SU-DHL-6 (cell line): Measurements from ENCODE around the gene NHLRC4.

Experiments
- H2AFZ ChIP-seq: fragments of 200-600 bp; sonication (generic); 2 replicates; pipeline ENCODE4 v1.6.1; 2014; ENCODE audit warnings: low read depth, mild to moderate bottlenecking, moderate library complexity, mixed read lengths, antibody characterized with exemption, low read length; ENCODE audit not compliant: severe bottlenecking
- H3F3A ChIP-seq: fragments of 200-600 bp; shearing (Covaris generic); 2 replicates; pipeline ENCODE4 v1.6.0; 2016; ENCODE audit warnings: antibody characterized with exemption, mild to moderate bottlenecking; ENCODE audit not compliant: insufficient read depth
- H3K27ac ChIP-seq: fragments of 200-600 bp; sonication (generic); 2 replicates; pipeline ENCODE4 v1.5.1; 2016; ENCODE audit warnings: low read depth, mild to moderate bottlenecking, low read length, moderate library complexity, mixed read lengths
- H3K27me3 ChIP-seq: fragments of 200-600 bp; sonication (generic), shearing (Covaris generic); 2 replicates; pipeline ENCODE4 v1.6.0; 2014; ENCODE audit warnings: mild to moderate bottlenecking, low read length
- H3K36me3 ChIP-seq: fragments of 200-600 bp; sonication (generic); 2 replicates; pipeline ENCODE4 v1.6.1; 2014; ENCODE audit warnings: mild to moderate bottlenecking, low read length, mixed read lengths
- H3K4me2 ChIP-seq: fragments of 300-600, 200-600 bp; shearing (Covaris generic), sonication (generic); 2 replicates; pipeline ENCODE4 v1.6.0; 2014; ENCODE audit warnings: low read length, low read depth, mild to moderate bottlenecking; ENCODE audit not compliant: poor library complexity, severe bottlenecking
- H3K4me3 ChIP-seq: fragments of 200-600 bp; sonication (generic); 2 replicates; pipeline ENCODE4 v1.5.1; 2014; ENCODE audit warnings: antibody characterized with exemption, low read length, mild to moderate bottlenecking, mixed read lengths; ENCODE audit not compliant: insufficient read depth, poor library complexity, severe bottlenecking
- H3K79me2 ChIP-seq: fragments of 200-600 bp; sonication (generic); 2 replicates; pipeline ENCODE4 v1.6.1; 2014; ENCODE audit warnings: mild to moderate bottlenecking, low read length, moderate library complexity; ENCODE audit not compliant: insufficient read depth
- H3K9ac ChIP-seq: fragments of 200-600 bp; sonication (generic); 2 replicates; pipeline ENCODE4 v1.7.0; 2014; ENCODE audit warnings: mild to moderate bottlenecking, low read length
- H3K9me2 ChIP-seq: fragments of 200-600 bp; sonication (generic); replicated peaks from 2 replicates; pipeline ENCODE4 v1.6.1; 2014; ENCODE audit warnings: low read length; ENCODE audit not compliant: insufficient read depth
- H3K9me3 ChIP-seq: fragments of 200-600 bp; sonication (generic); 2 replicates; pipeline ENCODE4 v1.6.1; 2014; ENCODE audit warnings: low read length, mixed read lengths; ENCODE audit not compliant: insufficient read depth
- H4K20me1 ChIP-seq: fragments of 200-600 bp; sonication (generic); 2 replicates; pipeline ENCODE4 v1.6.1; 2014; ENCODE audit warnings: low read depth, mild to moderate bottlenecking, antibody characterized with exemption, low read length, moderate library complexity, mixed read lengths
- EZH2phosphoT487 ChIP-seq: fragments of 200-600 bp; sonication (generic), shearing (Covaris generic); conservative IDR thresholded peaks from 2 replicates; pipeline ENCODE4 v1.6.1; 2018; ENCODE audit warnings: mild to moderate bottlenecking, antibody characterized with exemption, low read length, moderate library complexity, mixed read lengths
- TF ChIP-seq, protein P1 (sequence below): fragments of 200-600 bp; sonication (generic); IDR thresholded peaks from one replicate; pipeline ENCODE4 v1.5.1; 2017; ENCODE audit warnings: antibody characterized with exemption, mild to moderate bottlenecking, low read length, moderate library complexity; ENCODE audit not compliant: insufficient read depth, poor library complexity, severe bottlenecking

NHLRC4 gene

DNA sequence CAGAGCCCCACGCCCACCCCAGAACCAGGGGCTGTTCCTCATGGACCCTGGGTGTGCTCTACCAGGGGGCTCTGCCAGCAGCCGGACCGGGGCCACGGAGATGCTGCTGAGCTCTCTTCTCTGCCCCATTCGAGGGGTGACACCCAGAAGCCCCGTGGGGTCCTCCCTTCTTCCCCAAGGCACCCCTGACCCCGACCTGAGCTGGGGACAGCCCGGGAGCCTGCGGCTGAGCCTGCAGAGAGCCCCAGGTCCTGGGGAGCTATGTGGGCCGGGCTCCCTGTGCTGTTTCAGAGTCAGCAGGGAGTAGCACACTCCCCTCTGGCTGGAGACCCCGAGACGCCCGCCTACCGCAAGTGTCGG lies 7.8 kb upstream of the NHLRC4 start:
- H3K4me2 ChIP-seq = no peak overlapping the region
- no peaks in the 10 kb centered on the region for H4K20me1 ChIP-seq
- H3K27ac ChIP-seq = no peak overlapping the region

DNA sequence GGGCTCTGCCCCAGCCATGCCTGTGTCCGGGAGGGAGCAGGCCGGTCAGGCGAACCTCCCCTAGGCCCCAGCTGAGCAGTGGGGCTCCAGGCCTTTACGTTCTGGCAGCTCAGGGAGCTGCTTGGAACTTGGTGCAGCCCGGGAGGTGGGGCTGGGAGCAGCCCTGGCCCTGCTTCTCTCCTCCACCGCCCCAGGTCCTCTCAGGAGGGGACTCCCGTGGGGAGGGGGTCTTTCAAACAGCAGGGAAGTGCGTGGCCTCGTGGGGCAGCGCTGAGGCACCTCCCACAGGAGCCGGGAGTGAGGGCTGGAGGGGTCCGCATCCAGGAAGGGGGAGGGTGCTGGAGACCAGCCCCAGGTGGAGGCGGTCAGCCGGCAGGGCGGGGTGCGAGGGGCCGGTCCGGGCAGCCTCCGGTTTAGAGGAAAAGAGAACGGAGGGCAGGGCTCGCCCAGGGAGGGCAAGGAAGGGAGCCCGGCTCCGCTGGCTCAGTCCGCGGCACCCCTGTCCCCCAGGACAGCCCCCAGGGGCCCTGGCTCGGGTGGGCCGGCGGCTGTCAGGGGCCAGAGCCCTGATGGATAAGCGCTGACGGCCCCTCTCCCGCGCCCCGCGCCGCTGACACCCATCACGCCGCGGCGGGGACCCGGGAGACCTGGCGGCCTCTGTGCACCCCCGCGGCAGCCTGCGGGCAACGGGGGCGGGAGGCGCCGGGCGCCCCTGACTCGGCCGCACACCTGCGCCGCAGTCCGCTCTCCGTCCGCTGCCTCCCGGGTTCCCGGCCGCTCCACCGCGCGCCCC lies 7.2 kb upstream of the NHLRC4 start:
- Histone ChIP-seq H3K27ac (no peak overlapping the region), H3K79me2 (no peaks in the 10 kb centered on the region), H3K4me2 (no peak overlapping the region), H3K27me3 (no peaks in the 10 kb centered on the region), H3K36me3 (no peaks in the 10 kb centered on the region), H3F3A (no peaks in the 10 kb centered on the region), H3K4me3 (no peak overlapping the region), H3K9me3 (no peaks in the 10 kb centered on the region), H3K9me2 (no peaks in the 10 kb centered on the region), H4K20me1 (no peaks in the 10 kb centered on the region), H2AFZ (no peak overlapping the region), H3K9ac (no peak overlapping the region)
- TF ChIP-seq EZH2phosphoT487 = no peak
- TF ChIP-seq, protein P1, sequence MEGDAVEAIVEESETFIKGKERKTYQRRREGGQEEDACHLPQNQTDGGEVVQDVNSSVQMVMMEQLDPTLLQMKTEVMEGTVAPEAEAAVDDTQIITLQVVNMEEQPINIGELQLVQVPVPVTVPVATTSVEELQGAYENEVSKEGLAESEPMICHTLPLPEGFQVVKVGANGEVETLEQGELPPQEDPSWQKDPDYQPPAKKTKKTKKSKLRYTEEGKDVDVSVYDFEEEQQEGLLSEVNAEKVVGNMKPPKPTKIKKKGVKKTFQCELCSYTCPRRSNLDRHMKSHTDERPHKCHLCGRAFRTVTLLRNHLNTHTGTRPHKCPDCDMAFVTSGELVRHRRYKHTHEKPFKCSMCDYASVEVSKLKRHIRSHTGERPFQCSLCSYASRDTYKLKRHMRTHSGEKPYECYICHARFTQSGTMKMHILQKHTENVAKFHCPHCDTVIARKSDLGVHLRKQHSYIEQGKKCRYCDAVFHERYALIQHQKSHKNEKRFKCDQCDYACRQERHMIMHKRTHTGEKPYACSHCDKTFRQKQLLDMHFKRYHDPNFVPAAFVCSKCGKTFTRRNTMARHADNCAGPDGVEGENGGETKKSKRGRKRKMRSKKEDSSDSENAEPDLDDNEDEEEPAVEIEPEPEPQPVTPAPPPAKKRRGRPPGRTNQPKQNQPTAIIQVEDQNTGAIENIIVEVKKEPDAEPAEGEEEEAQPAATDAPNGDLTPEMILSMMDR = no peak

More for the DNA sequence above, 7.8 kb upstream of the NHLRC4 start:
- Histone ChIP-seq H3F3A (no peaks in the 10 kb centered on the region), H3K9me3 (no peaks in the 10 kb centered on the region), H3K9ac (no peak overlapping the region), H3K4me3 (no peak overlapping the region), H3K79me2 (no peaks in the 10 kb centered on the region), H2AFZ (no peak overlapping the region), H3K9me2 (no peaks in the 10 kb centered on the region), H3K27me3 (no peaks in the 10 kb centered on the region), H3K36me3 (no peaks in the 10 kb centered on the region)
- TF ChIP-seq, protein P1 = no peak
- no peak for TF ChIP-seq EZH2phosphoT487

DNA sequence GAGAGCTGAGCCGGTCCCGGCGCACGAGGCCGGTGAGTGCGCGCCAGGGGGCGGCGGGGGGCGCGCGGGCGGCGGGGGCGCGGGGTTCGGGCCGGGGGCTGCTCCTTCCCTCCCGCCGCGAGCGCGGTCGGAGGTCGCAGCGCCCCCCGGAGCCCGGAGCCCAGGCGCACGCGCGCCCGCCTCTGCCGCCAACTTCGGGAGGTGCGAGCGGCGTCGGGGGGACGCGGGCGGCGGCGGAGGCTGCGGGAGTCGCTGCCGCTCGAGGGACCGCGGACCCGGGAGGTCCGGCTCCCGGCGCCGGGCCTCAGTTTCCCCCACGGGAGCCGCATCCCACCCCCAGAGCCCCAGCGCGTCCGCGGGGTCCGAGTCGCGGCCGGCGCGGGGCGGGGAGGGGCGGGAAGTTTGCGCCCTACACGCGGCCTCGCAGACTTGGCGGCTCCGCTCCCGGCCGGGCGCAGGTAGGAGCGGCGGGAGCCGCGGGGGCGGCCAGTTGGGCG lies 6.6 kb upstream of the NHLRC4 start, which contains the start of gene PRR35:
Gene PRR35, plus strand, starts transcription at position 191 of the 497 bp plus-strand sequence. CDS start 2,901 bp downstream, outside the sequence.
- Histone ChIP-seq H4K20me1 (no peaks in the 10 kb centered on the region), H3K79me2 (no peaks in the 10 kb centered on the region), H3F3A (no peaks in the 10 kb centered on the region), H3K9ac (no peak within 1 kb of the TSS), H3K36me3 (no peaks in the 10 kb centered on the region), H3K27me3 (no peaks in the 10 kb centered on the region), H3K9me3 (no peaks in the 10 kb centered on the region), H3K27ac (no peak within 1 kb of the TSS), H3K4me3 (no peak within 1 kb of the TSS), H3K4me2 (no peak within 1 kb of the TSS), H2AFZ (no peak within 1 kb of the TSS), H3K9me2 (no peaks in the 10 kb centered on the region)
- TF ChIP-seq, protein P1 = no peak
- TF ChIP-seq EZH2phosphoT487 = no peak
